Glomerular visceral epithelial cell (primary cell): Measurements from ENCODE around the gene LACTB.
"Not testable (repeated sequence)": the region's sequence is repeated elsewhere in the genome, so short reads cannot be mapped to it uniquely, and the experiment has no call there.

Experiments used
- DNase-seq: peaks from one replicate; pipeline ENCODE4 v3.0.0-alpha.2; 2016; ENCODE audit errors: extremely low spot score

Gene LACTB

DNA sequence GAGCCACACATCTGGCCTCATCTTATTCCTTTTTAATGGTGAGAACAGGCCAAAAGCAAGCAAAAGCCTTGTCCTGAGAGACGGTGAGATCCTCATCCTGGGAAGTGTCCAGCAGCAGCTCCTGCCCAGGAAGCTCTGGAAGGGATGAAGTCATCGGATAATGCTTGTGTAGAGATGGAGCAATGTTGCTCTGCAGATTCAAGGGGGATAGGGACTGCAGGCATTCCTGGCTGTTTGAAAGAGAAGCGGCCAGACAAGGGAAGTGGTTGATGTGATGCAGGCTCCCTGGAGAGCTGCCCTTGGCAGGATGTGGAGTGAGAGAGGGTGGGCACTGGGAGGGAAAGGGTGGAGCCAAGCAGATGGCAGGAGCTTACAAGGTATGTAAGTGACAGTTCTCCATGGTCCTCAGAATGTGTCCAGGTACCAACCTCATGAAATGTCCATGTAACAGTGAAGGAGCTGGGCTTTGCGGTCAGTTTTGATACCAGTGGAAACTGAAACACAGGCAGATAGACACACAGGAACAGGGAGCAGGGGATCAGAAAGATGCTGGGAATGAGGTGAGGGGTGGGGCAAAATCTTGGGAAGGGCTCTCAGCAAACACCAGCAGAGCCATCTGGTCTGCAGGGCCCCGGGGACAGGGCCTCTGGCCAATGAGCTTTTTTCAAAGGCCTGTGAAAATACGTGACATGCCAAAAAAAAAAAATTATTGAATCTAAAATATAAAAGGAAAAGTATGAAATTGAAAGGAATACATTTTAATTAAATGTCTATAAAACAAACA lies 32.2 kb upstream of the LACTB start:
- DNase-seq, result peak; percentile 93

DNA sequence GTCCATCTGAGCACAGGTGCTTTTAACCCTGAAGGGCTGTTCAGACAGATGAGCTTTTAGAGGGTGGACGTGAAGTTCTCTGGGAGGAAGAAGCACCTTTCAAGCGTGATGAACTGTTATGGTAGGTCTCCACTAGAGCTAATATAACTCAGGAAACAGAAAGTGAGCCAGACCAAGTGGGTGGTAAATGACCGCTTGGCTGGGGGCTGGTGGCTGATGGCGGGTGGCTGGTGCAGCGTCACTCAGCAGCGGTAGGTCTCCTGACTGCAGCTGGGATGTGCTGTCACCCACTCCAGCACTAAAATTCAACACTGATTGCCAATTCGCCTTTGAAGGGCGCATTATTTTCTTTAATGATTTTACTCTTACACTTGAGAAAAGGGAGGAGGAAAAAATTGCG lies 31.2 kb upstream of the LACTB start:
- DNase-seq, result no peak

DNA sequence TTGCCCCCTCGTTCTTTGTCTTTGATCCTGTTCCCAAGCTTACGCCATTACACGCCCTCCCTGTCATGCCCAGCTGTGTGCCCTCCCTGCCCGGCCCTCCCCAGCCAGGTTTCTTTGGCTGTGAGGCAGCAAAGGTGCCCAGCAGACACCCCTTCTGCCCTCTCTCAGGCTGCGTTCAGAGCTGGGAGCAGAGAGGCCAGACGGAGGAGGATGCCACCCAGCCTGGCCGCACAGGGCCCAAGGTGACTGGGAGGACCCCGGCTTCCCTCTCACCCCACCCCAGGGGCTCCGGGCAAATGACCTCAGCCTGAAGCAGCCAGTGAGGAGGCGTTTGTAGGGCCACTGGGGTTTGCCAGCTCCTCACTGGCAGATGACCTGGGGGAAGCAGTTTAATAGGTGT lies 30.8 kb upstream of the LACTB start:
- DNase-seq, result no peak

DNA sequence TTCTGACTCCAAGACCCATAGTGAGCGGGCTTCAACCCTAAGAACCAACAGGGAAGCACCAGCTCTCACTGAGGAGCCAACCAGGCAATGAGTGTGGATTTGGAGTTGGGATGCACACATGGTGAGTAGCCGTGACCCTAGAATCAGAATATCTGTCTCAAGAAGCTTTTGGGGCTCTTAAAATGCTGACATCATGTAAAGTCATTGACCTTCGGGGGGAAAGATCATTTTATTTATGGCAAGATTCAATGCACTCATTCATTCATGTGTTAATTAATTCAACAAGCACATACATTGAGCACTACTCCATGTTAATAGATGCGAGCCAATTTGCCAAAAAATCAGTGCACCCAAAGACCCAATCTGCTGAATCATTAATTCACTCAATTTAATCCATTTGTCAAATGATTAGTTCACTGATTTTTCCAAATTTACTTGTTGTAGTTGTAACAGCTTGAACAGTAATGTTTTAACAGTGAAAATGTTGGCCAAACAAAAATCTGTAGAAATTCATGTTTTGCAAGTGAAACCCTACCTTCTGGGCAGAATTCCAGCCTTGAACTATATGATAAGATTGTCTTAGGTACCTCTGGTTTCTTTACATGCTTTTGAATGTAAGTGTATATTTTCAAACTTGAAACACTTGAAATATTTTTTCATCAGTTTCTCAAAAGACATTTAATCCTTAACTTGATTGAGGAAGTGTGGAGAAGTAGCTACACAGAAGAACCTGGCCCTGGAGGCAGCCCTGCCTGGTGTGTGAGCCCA lies 29.8 kb upstream of the LACTB start:
- no peak for DNase-seq

DNA sequence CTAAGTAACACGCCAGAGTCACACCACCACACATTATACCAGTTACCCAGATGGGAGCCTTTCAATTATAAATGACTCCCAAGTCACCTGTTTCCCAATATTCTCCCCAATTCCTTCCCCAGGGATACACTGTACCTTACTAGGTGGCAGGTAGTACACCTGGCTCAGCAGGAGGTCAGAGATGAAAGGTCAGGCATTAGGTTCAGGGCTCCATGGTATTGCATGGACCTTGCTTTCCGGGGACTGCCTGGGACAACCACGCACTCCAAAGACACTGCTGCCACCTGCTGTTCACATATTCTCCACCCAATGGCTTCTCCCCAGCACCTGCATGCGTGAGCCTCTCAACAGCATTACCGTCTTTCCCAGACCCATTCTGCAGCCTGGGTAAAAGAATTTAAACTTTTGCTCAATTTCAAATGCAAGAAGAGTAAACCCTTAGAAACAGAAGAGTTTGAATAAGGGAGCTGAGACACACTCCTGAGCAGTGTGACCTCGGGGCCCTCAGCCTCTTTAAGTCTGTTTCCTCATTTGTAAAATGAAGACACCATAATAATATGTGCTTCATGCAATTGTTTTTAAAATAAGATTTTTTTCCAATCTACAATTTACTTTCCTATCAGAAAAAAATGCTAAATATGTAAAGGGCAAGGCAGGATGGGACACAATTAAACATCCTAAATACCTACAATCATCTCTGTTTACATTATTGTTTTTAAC lies 28.0 kb upstream of the LACTB start:
- DNase-seq, result peak; percentile 78

DNA sequence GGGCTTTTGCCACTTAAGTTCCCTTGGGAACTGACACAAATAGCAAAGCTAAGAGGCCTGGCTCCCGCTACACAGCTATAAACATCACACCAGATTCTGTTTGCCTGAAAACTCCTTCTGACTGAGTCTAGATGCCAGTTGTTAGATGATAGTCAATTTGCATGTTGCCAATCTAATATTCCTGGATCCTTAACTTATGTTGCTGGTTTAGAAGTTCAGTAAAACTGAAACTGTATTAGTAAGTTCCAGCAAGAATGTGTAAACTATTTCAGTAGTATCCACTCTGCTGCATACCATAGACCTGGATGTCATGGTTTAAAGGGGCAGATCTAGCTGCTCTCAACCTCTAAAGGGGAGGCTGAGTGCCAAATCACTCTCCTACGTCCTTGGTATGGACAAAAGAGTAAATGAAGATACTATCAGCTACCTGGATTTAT lies 27.1 kb upstream of the LACTB start:
- peak; percentile 67 for DNase-seq

DNA sequence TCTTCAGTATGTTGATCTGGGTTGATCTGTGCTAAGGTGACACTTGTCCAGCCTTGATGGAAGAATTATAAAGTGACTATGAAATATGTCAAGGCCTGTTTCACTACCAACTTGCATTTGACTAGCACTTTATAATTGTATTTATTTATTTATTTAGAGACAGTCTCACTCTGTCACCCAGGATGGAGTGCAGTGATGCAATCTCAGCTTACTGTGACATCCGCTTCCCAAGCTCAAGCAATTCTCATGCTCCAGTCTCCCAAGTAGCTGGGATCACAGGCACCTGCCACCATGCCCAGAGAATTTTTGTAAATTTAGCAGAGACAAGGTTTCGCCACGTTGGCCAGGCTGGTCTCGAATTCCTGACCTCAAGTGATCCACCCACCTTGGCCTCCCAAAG lies 25.5 kb upstream of the LACTB start:
- DNase-seq, result no peak

DNA sequence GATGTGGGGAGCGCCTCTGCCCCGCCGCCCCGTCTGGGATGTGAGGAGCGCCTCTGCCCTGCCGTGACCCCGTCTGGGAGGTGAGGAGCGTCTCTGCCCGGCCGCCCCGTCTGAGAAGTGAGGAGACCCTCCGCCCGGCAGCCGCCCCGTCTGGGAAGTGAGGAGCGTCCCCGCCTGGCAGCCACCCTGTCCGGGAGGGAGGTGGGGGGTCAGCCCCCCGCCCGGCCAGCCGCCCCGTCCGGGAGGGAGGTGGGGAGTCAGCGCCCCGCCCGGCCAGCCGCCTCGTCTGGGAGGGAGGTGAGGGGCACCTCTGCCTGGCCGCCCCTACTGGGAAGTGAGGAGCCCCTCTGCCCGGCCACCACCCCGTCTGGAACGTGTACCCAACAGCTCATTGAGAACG lies 22.8 kb upstream of the LACTB start:
- not testable (repeated sequence) for DNase-seq

DNA sequence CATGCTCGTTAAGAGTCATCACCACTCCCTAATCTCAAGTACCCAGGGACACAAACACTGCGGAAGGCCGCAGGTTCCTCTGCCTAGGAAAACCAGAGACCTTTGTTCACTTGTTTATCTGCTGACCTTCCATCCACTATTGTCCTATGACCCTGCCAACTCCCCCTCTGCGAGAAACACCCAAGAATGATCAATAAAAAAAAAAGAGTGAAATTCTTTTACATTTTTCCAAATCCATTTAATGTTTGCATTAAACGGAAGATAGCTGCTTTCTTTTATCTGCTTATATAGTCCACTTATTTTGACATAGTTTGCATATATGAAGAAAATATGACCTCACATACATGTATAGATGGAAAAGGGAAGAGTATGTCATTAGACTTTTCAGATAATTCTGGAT lies 22.1 kb upstream of the LACTB start:
- DNase-seq, result not testable (repeated sequence)

DNA sequence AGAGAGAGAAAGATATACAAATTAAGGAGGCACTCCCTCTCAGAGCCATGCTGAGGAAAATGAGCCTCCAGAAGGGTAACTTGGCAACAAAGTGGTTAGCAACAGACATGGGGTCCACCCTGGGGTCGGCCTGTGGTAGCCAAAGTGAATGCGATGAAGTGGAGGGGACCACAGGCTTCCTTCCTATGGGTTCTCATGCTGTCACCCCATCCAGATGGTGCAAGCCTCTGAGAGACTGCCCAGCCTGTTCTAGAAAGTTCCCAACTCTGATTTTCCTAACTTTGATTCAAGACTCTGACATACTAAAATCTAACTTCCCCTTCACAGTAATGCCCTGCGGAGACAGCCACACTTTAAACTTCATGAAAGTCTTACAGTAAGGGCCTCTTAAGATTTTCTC lies 18.2 kb upstream of the LACTB start:
- DNase-seq, result no peak

DNA sequence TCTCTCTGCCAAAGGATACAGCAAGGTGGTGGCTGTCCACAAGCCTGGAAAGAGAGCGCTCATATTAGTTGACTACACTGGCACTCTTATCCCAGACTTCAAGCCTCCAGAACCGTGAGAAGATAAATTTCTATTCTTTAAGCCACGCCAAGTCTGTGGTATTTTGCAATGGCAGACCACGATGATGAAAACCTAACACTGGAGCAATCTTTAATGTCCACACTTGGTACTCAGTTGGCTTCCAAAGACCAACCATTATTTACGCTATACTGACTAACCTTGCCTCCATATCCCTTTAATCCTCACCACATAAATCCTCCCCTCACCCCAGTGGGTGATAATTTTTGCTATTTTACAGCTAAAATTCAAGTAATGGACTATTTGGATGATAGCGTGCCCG lies 16.9 kb upstream of the LACTB start:
- DNase-seq, result peak; percentile 32

DNA sequence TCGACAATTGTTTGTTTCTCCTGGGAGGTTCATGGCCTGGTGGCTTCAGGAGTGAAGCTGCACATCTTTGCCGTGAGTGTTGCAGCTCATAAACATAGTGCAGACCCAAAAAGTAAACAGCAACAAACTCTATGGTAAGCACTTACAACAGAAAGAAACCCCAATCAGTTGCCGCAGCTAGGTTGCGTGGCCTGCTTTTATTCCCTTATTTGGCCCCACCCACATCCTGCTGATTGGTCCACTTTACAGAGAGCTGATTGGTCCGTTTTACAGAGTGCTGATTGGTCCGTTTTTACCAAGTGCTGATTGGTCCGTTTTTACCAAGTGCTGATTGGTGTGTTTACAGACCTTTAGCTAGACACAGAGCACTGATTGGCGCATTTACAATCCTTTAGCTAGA lies 16.3 kb upstream of the LACTB start:
- not testable (repeated sequence) for DNase-seq

DNA sequence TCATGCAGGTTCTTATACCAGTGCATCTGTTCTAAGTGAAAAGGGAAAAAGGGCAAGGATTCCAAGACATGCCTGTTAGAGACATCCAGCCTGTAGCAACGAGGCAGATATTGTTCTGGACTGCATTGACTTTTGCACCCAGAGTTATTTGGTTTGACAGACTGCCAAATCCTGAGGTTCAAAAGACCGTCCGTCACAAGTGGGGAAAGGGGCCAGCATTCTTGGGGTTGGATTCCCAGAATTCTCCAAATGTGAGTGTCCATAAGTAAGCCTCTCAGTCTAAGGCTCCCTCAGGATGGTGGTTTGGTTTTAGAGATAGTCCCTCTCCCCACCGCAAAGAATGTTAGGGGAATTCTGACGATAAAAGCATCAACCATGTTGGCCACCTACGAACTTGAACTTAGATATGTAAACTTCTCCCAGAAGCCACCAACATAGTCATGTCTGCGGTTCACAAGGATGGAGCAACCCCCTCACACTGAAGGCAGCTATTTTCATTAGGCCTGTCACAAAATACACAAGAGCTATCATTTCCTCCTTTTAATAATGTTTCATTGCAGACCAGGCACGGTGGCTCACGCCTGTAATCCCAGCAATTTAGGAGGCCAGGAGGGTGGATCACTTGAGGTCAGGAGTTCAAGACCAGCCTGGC lies 13.6 kb upstream of the LACTB start:
- peak; percentile 100 for DNase-seq

DNA sequence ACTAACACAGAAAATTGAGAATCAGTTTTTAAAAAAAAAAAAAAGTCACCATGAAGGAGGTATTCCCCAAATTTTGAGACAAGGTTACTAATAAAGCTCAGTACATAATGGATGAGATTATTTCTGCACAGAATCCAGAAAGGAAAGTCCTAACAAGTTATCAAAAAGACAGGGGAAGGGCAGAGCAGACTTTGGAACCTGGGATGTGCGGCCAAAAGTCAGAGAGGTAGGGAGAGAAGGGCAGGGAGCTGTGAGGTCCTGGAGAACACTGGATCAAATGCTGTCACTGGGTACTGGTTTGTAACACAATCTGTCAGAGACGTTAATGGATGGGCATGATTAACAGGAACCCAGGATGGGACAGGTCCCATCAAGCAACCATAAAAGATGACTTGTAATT lies 12.2 kb upstream of the LACTB start:
- DNase-seq, result no peak

DNA sequence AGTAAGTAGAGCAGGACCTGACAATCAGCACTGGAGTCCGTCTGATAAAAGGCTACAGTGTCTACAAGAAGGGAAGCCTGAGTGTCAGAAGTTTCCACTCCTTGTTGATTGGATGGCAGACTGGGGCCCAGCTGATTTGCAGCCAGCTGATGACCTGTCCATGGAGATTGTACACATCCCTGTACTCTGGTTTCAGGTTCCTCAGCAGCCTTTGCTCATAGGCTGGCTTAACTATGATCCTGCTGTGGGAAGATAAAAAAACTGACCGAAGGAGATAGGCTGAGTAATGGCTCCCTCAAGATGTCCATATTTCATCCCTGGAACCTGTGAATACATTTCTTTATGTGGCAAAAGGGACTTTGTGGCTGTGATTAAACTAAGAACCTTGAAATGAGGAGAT lies 11.7 kb upstream of the LACTB start:
- no peak for DNase-seq

DNA sequence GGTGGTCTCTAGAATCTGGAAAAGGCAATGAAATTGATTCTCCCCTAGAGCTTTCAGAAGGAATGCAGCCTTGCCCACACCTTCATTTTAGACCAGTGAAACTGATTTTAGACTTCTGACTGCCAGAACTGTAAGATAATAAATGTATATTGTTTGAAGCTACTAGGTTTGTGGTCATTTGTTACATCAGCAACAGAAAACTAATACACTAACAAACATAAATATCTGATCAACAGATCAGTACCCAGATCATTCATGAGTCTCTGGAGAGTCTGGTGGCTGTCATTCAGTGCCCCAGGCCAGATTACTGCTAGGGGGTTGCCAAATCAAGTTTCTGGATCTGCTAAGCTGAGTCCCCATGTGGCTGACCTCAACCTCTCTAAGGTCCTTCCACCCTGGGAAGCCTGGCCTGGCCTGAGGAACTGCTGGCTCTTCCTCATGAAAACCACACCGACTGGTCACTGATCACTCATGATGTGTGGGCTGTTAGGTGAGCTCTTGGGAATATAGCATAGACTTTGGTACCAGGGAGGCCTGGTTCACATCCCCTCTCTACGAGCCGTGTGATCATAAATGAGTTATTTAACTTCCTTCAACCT lies 11.1 kb upstream of the LACTB start:
- no peak for DNase-seq

DNA sequence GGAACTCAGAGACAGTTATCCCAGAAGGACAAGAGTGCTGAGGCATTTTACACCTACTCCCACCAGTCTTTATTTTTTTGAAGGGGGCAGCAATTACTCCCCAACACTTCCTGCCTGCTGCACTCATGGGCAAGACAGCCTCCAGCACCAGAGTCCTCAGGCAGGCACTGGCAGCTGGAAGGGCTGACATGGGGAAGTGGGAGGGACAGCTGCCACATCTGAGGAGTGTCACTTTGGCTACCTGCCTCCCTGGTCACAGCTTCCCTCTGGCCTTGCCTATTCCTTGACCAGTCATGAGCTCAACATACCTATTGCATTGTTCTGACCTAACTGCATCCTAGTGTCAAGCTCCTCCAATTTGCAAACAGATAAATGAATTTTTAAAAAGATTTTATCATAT lies 10.2 kb upstream of the LACTB start:
- no peak for DNase-seq

DNA sequence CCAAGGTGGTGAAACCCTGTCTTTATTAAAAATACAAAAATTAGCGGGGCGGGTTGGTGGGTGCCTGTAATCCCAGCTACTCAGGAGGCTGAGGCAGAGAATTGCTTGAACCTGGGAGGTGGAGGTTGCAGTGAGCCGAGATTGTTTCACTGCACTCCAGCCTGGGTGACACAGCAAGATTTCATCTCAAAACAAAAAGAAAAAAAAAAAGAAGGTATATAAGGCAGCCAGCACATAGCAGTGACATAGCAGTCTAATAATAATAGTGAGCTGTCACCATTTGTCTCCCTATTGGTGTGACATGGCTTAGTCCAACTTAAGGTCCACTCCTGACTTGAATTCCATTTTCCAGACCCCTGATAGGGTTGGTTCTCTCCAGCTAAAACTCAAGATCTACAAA lies 8.8 kb upstream of the LACTB start:
- no peak for DNase-seq

DNA sequence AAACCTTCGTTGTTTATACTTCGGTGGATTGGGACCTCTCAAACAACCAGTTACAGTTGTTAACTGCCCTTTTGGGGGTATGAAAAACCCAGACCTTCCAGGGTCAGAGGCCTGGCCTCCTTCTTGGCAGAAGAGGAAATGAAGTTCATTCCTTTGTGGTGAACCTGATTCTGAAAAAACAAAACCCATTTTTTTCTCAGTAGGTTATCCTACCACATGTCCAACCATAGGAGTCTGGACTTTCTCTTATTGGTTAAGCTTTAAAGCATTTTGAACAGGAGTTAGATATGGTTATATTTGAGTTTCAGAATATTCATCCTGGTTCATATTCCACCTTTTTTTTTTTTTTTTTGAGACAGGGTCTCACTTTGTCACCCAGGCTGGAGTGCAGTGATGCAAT lies 7.2 kb upstream of the LACTB start:
- no peak for DNase-seq

DNA sequence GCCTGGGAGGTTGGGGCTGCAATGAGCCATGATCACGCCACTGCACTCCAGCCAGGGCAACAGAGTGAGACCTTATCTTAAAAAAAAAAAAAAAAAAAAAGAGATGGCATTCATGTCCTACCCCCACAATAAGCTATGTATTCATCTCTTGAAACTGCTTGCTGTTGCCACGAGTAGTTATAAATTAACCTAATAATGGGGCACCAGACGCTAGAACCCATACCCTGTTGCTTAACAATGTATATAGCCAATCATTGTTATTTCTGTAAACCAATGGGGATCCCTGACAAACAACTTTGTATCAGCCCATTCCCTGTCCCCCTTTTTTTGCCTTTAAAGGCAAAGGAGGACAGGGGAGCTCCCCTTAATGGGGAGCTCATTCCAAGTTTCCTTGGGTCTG lies 2.8 kb upstream of the LACTB start:
- no peak for DNase-seq

DNA sequence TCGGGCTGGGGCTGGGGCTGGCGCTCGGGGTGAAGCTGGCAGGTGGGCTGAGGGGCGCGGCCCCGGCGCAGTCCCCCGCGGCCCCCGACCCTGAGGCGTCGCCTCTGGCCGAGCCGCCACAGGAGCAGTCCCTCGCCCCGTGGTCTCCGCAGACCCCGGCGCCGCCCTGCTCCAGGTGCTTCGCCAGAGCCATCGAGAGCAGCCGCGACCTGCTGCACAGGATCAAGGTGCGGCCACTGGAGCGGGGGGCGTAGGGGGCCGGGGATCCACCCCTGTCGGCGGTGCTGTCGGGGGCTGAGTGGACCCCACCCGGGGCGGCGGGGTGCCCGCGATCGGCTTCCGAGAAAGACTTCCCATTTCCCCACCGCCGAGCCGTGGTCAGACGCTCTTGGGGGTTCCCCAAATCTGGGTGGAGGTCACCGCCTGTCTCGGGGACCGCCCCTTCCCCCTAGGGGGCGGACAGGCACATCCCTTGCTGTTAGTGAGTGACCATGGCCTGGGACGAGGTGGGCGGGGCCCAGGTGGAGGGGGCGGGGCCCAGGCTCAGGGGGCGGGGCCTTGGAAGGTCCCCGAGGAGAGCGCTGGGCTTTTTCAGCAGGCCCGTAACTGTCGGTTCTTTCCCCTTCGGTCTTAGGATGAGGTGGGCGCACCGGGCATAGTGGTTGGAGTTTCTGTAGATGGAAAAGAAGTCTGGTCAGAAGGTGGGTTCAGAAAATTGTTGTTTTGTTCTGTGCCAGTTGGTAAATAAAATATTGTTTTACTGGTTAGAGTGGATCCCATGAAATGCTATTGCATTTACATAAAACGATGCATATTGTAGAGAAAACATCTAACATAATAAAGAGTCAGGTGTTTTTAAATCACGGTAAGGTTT lies 578 bp downstream of the LACTB start:
- peak; percentile 88 for DNase-seq
